Esophagus mucosa (tissue), 1 donor: Measurements from ENCODE around the gene NRIP3. TPM values are rescaled to one million over a fixed set of nuclear protein-coding genes. Genes with fewer than 3 reads are reported as not detected.
"Not testable (repeated sequence)": the region's sequence is repeated elsewhere in the genome, so short reads cannot be mapped to it uniquely, and the experiment has no call there.

Experiments used
- ATAC-seq: fragments of 200-7000 bp; cut with Tn5 transposase; one replicate; pipeline ENCODE4 v1.9.1; 2020
- total RNA-seq: library from RNA; stranded (reverse); gene quantifications from one replicate; pipeline ENCODE4 v1.2.4, GENCODE V29; 2023
- donor health status: DM: yes; HTN: yes; CAD: no.

The NRIP3 gene
- total RNA-seq, 1 donor from 2014 or later: 0.80 TPM

DNA sequence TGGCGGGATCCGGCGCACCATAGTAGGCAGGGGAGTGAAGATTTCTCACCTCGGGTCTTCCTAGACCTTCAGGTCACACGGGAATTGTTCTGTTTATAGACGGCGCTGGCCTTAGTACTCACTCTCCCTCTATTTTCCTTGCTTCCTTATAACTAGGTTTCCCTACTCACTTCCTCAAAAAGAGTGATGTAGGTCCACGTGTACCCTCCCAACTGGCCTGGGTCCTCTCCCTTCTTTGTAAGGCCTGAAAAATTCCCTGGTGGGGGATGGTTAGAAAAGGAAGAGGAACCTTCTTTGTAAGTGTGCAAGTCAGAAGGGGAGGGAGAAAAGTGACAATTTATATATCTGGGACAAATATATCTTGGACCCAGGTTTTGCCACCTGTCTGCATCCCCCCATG, 36.6 kb downstream of the NRIP3 start:
- ATAC-seq: no peak

DNA sequence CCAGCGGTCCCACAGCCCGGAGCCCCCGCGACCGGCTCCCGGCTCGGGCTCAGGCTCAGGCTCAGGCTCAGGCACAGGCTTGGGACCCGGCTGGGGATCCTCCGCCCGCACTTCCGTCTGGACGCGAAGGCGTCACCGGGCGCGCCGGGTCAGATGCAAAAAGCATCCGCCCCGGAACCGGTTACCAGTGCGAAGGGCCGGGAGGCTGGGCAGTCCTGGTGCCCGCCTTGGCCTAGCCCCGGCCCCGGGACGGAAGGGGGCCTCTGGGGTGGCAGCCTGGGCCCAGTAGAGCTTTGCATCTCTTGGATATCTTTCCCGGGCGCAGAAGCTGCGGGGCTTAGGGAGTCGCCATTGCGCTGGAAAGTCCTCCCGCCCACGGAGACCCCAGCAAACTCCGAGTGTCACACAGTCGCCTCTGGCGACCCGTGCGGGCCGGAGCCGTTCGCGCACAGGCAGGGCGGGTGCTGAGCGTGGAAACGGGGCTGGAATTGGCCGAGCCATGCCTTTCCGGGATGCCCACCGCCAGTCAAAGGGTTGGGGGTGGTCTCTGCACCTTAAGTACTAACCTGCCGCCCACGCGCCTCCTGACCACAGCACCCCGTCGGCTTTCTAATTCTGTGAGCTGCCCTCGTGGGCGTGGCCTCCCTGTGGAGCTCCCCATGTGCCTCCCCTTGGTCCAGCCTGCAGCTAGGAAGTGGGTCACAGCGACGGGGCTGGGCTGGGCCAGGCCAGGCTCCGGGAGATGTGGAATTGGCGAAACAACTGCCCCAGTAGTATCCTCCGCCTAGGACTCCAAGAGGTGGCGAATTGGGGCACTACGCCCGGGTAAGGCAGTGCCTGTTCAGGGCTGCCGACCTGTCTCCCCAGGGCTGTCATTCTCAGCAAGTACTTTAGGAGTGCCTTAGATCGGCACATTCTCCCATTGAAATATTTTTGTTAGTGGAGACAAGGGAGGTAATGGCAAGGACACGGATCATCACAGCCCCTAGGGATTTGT, 39.2 kb downstream of the NRIP3 start, which contains the start of gene TMEM9B:
TSS of gene TMEM9B (minus strand) at position 119 of the 997 bp plus-strand sequence. CDS start 129 bp downstream, outside the sequence.
- peak; percentile 95 for ATAC-seq

- peak; percentile 85 for ATAC-seq
Observed at GRCh38 chr11:8963569-8964323, 40.1 kb downstream of the NRIP3 start.

- ATAC-seq: no peak
Observed at GRCh38 chr11:8962841-8963240, 41.0 kb downstream of the NRIP3 start.

DNA sequence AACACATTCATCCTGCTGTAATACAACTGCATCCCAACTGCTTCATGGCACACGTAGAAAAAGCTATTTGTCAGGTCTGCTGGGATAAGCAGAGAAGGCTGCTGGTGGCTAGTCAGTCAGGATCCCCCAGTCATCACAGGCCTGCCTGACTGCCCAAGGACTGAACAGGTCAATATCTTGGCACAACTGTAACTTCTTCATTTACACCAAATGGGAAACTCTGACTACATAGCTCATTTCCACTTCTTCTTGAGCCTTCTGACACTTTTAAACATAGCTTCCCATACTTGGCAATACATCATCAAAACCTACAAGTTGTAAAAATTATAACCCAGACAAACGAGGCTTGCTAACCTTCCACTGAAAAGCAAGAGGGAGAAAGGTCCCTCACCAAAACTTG, 42.4 kb downstream of the NRIP3 start:
- ATAC-seq: no peak

DNA sequence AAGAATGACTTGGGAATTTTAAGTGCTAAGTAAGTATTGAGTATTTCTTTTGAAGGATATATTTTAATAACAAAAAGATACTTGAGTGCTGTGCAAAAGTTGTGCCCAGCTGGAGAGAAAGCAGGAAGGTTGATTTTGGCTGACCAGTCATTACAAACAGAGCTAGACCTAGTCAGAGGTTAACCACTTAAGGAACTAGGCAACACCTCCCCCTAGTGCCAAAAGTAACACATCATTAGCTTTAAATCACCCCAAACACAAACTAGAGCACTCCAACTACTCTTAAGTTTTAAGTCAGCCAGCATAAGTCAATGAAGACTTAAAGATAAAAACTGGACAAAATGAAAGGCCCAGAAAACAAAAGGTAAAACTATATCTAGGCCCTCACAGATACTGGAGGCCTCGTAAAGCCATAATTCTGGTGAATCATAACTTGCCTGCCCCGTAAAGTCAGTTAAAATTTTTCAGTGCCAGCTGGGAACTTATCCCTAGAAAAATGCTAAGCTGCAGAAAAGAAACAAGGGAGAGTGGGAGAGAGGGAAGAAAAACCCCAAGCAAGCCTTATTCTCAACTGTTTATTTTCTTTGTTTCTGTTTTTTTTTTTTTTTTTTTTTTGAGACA, 44.1 kb downstream of the NRIP3 start:
- no peak for ATAC-seq

GRCh38 chr11:8956860-8957259, 46.9 kb downstream of the NRIP3 start:
- no peak for ATAC-seq

GRCh38 chr11:8948886-8949285, 54.9 kb downstream of the NRIP3 start:
- no peak for ATAC-seq

DNA sequence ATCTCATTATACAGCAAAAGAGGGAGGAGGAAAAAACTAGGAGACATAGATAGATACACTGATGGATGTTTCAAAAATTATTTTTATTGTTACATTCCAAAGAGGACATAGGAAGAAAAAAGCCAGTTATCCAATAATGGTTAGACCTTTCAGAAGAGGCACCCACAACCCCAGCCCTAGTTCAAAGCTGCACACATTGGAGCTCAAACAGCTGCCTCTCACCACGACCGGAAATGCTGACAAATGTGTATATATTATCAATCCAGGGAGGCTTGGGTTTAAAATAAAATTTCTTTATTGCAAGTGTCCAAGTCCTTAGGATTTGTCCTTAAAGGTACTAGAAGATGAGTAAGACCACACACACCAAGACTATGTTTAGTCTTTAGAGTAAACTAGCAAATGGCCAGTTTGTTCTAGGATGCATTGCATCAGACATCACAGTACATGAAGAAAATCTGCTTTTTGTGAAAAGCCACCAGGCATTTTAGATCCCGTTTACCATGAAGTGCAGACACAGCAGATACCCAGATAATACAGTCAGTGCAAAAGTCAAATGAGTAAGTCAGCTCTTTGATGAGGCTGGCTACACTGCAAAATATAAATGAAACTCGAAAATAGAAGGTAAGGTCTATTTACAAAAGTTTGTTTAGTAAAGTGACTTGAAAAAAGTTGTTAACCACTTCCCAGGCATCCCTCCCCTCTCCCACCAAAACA, 56.4 kb downstream of the NRIP3 start:
- no peak for ATAC-seq

DNA sequence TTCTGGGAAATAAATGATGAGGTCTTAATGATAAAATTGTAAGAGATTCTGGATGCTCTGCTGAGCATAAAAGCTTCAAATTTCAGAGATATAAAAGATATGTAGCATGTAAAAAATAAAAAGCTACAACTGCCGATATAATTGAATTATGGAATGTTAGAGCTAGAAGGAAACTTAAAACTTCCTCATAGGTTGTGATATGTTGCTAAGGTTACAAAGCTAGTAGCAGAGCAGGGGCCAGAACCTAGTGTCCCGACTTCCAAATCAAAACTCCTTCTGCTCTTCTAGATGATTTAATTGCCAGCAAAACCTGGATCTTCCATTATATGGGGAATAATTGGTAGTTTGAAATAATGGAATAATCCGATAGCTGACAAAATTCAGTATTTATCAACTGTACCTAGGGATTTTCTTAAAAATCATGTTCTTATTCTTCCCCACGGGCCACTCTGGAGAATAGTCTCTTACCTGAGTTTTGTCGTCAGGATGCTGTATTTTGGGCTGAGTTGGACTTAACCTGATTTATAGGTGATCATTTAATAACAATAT, 61.2 kb downstream of the NRIP3 start, which contains the start of gene ASCL3:
TSS of gene ASCL3 (minus strand) at position 499 of the 549 bp plus-strand sequence. CDS start 4,855 bp downstream, outside the sequence.
- no peak for ATAC-seq

- ATAC-seq: no peak
Observed at GRCh38 chr11:8941341-8942103, 62.3 kb downstream of the NRIP3 start.

DNA sequence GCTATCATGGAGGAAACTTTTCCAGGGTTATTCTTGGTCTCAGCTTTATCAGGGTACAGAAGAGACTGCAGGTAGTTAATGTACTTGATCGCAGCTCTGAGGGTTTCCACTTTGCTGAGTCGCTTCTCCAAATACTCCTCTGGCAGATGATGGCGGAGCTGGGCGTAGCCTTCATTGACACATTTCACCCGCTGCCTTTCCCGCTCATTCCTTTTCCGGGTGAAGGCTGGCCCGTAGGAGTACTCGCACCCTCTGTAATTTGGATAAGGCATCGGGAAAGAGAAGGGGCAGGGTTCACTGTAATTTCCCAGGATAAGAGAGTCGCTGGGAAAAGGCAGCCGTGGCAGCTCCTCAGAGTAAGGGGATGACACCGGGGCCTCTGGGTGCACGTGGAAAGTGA, 66.1 kb downstream of the NRIP3 start:
- ATAC-seq: no peak

GRCh38 chr11:8937159-8937558, 66.6 kb downstream of the NRIP3 start:
- peak; percentile 40 for ATAC-seq

- ATAC-seq: not testable (repeated sequence)
Observed at GRCh38 chr11:8935789-8936188, 68.0 kb downstream of the NRIP3 start.

DNA sequence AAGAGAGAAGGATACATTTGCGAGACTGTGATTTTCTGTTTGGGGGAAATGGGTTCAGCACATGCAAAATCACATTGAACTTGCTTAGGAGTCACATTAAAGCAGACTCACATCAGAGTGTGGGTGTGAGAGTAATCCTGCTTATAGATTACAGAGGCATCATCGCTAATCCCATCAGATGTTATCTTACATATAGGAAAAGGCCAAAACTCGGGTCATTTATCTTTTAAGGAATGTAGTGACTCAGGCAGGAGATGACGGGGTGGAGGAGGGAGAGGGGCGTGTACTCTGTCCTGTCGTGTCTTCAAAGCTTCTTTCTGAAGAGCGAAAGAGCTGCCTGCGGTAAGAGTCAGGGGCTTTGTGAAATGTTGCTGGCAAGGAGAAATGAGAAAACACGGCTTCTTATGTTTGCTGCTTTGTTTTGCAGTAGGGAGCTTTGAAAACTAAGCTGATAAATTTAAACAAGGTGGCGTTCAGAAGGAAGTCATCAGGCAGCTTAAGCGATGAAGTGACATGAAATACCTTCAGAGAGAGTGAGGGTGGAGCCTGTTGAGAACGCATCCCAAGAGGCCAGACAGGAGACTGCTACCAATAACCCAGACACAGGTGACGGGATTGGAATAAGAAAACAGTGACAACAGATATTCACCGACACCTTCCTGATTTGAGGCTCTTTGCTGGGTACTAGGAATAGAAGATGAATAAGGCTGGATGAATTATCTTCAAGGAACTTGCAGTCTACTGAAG, 68.9 kb downstream of the NRIP3 start:
- ATAC-seq: peak; percentile 56

DNA sequence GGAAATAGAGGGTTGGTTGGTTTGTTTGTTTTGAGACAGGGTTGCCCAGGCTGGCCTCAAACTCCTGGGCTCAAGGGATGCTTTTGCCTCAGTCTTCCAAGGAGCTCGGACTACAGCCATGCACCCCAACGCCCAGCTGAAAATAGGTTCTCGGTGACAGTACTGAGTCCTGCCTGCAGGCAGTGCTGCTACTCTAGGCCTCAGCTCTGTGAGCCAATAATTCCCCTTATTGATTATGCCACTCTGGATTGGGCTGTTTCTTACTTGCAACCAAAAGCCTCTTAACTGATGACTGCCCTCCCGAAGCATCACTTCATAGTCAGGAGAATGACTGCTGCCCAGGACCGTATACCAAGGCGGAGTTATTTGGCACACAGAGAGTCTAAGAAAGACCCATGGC, 69.9 kb downstream of the NRIP3 start:
- ATAC-seq: no peak

- ATAC-seq: no peak
Observed at GRCh38 chr11:8932564-8933180, 71.1 kb downstream of the NRIP3 start, which contains the start of gene C11orf16. Gene C11orf16, minus strand, starts transcription at chr11:8932947. Its CDS starts 639 bp downstream, at chr11:8932308.
